K562 (cell line): ENCODE results near the gene RAB14. TPM values are rescaled to one million over a fixed set of nuclear protein-coding genes. Genes with fewer than 3 reads are reported as not detected.
A peak's percentile ranks its signal among the peaks of the same experiment; 100 is the strongest.

Experiments
- ATAC-seq: fragments of 200-7000 bp; cut with Tn5 transposase; 3 replicates; pipeline ENCODE4 v1.9.1; 2020; ENCODE audit warnings: moderate library complexity
- BruUV-seq: library from RNA; stranded (reverse); fragments of 400-500 nt; replicated peaks from 2 replicates; lab custom pipeline; 2021; lab: Mats Ljungman, UMichigan
- CTCF ChIA-PET: fragments of 300-600 bp; formaldehyde crosslinking; extraction: SDS; loops from one replicate; lab custom pipeline; 2021; ENCODE audit warnings: low intra/inter-chr PET ratio; lab: Yijun Ruan, JAX
- POLR2A ChIA-PET: fragments of 300-600, 350-650 bp; sonication (Branson Sonifier 250); formaldehyde crosslinking; extraction: SDS; loops from one replicate; lab custom pipeline; 2021; ENCODE audit warnings: antibody characterized with exemption, inconsistent platforms; lab: Yijun Ruan, JAX
- DNase-seq, 4 experiments: peaks; one replicate each; pipeline versions ENCODE4 v3.0.0 to v3.0.0-alpha.2; 2011 to 2018; ENCODE audit warnings: low spot score in 3 of 4, mixed read lengths in 3 of 4; ENCODE audit errors: extremely low read depth in 1 of 4
- FAIRE-seq: peaks from 2 replicates; lab custom pipeline; 2011; peaks lifted over from hg19 to GRCh38; lab: Jason Lieb, UNC
- H2AFZ ChIP-seq: 2 replicates; pipeline ENCODE4 v1.6.0; 2011; ENCODE audit warnings: low read depth, low read length, control low read depth, inconsistent platforms
- H3K27ac ChIP-seq: fragments of 200-600 bp; 3 replicates; pipeline ENCODE4 v1.8.0; 2011; ENCODE audit warnings: low read depth, mild to moderate bottlenecking, control low read depth, inconsistent platforms, low read length, moderate library complexity, mixed read lengths; ENCODE audit errors: extremely low read depth
- H3K27me3 ChIP-seq, 2 experiments: fragments of 300-600 bp in 1 of 2; 2 replicates in 1 of 2; 3 replicates in 1 of 2; pipeline versions ENCODE4 v1.6.0 to v1.8.0; 2011; ENCODE audit warnings: inconsistent platforms in 2 of 2, low read length in 2 of 2, mild to moderate bottlenecking in 1 of 2, mixed read lengths in 1 of 2, moderate library complexity in 1 of 2; ENCODE audit not compliant: control insufficient read depth in 2 of 2, insufficient read depth in 2 of 2
- H3K36me3 ChIP-seq: fragments of 300-600 bp; 3 replicates; pipeline ENCODE4 v1.8.0; 2011; ENCODE audit warnings: mild to moderate bottlenecking, low read length, inconsistent platforms; ENCODE audit not compliant: control insufficient read depth, insufficient read depth
- H3K4me1 ChIP-seq, 2 experiments: fragments of 200-600 bp in 1 of 2; replicated peaks in 1 of 2; 2 replicates in 1 of 2; 3 replicates in 1 of 2; pipeline versions ENCODE4 v1.5.1 to v1.8.0; 2011; ENCODE audit warnings: inconsistent platforms in 2 of 2, low read length in 2 of 2, mild to moderate bottlenecking in 1 of 2, mixed read lengths in 1 of 2, moderate library complexity in 1 of 2; ENCODE audit not compliant: control insufficient read depth in 2 of 2, insufficient read depth in 2 of 2
- H3K4me2 ChIP-seq: 2 replicates; pipeline ENCODE4 v1.6.1; 2011; ENCODE audit warnings: low read length, control low read depth, inconsistent platforms, mixed read lengths; ENCODE audit not compliant: insufficient read depth
- H3K4me3 ChIP-seq: fragments of 200-600 bp; sonication (generic), shearing (Covaris generic); 2 replicates; pipeline ENCODE4 v1.5.1; 2016; ENCODE audit warnings: control low read depth, inconsistent platforms
- H3K79me2 ChIP-seq: fragments of 200-600 bp; 3 replicates; pipeline ENCODE4 v1.8.0; 2011; ENCODE audit warnings: low read length, inconsistent platforms; ENCODE audit not compliant: control insufficient read depth, insufficient read depth
- H3K9ac ChIP-seq, 2 experiments: 2 replicates each; pipeline versions ENCODE4 v1.6.0 to v1.6.1; 2011; ENCODE audit warnings: low read depth in 2 of 2, low read length in 2 of 2, control low read depth in 1 of 2, inconsistent platforms in 1 of 2, mild to moderate bottlenecking in 1 of 2, mixed read lengths in 1 of 2; ENCODE audit not compliant: insufficient read depth in 1 of 2
- H3K9me1 ChIP-seq: one replicate; pipeline ENCODE4 v1.6.0; 2011; ENCODE audit warnings: inconsistent platforms, mild to moderate bottlenecking, low read length, moderate library complexity; ENCODE audit not compliant: control insufficient read depth, insufficient read depth
- H3K9me3 ChIP-seq: replicated peaks from 2 replicates; pipeline ENCODE4 v1.5.1; 2011; ENCODE audit warnings: low read depth, low read length, inconsistent platforms; ENCODE audit not compliant: control insufficient read depth, insufficient read depth
- H4K20me1 ChIP-seq: replicated peaks from 2 replicates; pipeline ENCODE4 v1.6.1; 2011; ENCODE audit warnings: low read length, inconsistent platforms, mixed read lengths; ENCODE audit not compliant: control insufficient read depth, insufficient read depth
- CAMTA2 ChIP-seq: fragments of 250-450 bp; sonication (Bioruptor Pico); conservative IDR thresholded peaks from 2 replicates; pipeline ENCODE4 v1.5.1; 2022
- ESRRB ChIP-seq: fragments of 250-450 bp; sonication (Bioruptor Pico); IDR thresholded peaks from 2 replicates; pipeline ENCODE4 v1.5.0; 2020; ENCODE audit warnings: mild to moderate bottlenecking, moderate library complexity, borderline replicate concordance
- ETV5 ChIP-seq: sonication (generic); formaldehyde crosslinking; IDR thresholded peaks from 2 replicates; pipeline ENCODE4 v1.4.0; 2020; ENCODE audit warnings: low read depth, mild to moderate bottlenecking, missing genetic modification reagents
- FOXK1 ChIP-seq: sonication (generic); formaldehyde crosslinking; IDR thresholded peaks from 2 replicates; pipeline ENCODE4 v1.8.0; 2022; ENCODE audit warnings: missing genetic modification reagents, mild to moderate bottlenecking, borderline replicate concordance
- GABPA ChIP-seq: fragments of 200-800 bp; sonication (Bioruptor generic); conservative IDR thresholded peaks from 2 replicates; pipeline ENCODE4 v1.6.1; 2016; ENCODE audit warnings: low read depth, missing genetic modification characterization, missing compliant biosample characterization
- KLF10 ChIP-seq: fragments of 250-450 bp; sonication (Bioruptor Pico); IDR thresholded peaks from 2 replicates; pipeline ENCODE4 v1.6.1; 2021; ENCODE audit warnings: matching md5 sums
- MAX ChIP-seq: sonication (generic); formaldehyde crosslinking; IDR thresholded peaks from 2 replicates; pipeline ENCODE4 v1.9.0; 2022; ENCODE audit warnings: mild to moderate bottlenecking, missing genetic modification reagents
- NCOA1 ChIP-seq: fragments of 450-650 bp; IDR thresholded peaks from 2 replicates; pipeline ENCODE4 v1.6.1; 2016; ENCODE audit warnings: low read depth
- NFATC3 ChIP-seq: fragments of 450-650 bp; IDR thresholded peaks from 2 replicates; pipeline ENCODE4 v1.6.1; 2017; ENCODE audit warnings: mild to moderate bottlenecking
- NR0B1 ChIP-seq: fragments of 450-650 bp; IDR thresholded peaks from one replicate; pipeline ENCODE4 v1.6.1; 2018; ENCODE audit warnings: mild to moderate bottlenecking, moderate library complexity; ENCODE audit not compliant: partially characterized antibody
- SMARCB1 ChIP-seq: IDR thresholded peaks from 2 replicates; pipeline ENCODE4 v1.6.1; 2011; ENCODE audit warnings: improper control_type of control experiment, low read depth; ENCODE audit not compliant: insufficient read length
- SREBF2 ChIP-seq: sonication (generic); formaldehyde crosslinking; IDR thresholded peaks from 2 replicates; pipeline ENCODE4 v1.4.0; 2020; ENCODE audit warnings: mild to moderate bottlenecking, missing genetic modification reagents
- TRIM24 ChIP-seq, 2 experiments: fragments of 450-650 bp; IDR thresholded peaks; 2 replicates each; pipeline ENCODE4 v1.6.1; 2016
- UBTF ChIP-seq, 2 experiments: IDR thresholded peaks; 2 replicates each; pipeline ENCODE4 v1.6.1; 2012; ENCODE audit warnings: improper control_type of control experiment in 2 of 2, low read depth in 2 of 2, low read length in 2 of 2, borderline replicate concordance in 1 of 2
- XRCC3 ChIP-seq: fragments of 450-650 bp; IDR thresholded peaks from 2 replicates; pipeline ENCODE4 v1.6.1; 2017; ENCODE audit warnings: mild to moderate bottlenecking, moderate library complexity
- ZNF23 ChIP-seq: fragments of 250-450 bp; sonication (Bioruptor Pico); IDR thresholded peaks from 2 replicates; pipeline ENCODE4 v1.4.0; 2020; ENCODE audit warnings: mild to moderate bottlenecking
- WGBS: fragments of 100-300 bp; shearing (Covaris generic); methylation state at CpG from one replicate; pipeline ENCODE4 v1.1.6; 2016; ENCODE audit warnings: low coverage, mixed read lengths; ENCODE audit not compliant: insufficient coverage; ENCODE audit errors: missing lambda C conversion rate; 5-methylcytosine and 5-hydroxymethylcytosine counted together
- in situ Hi-C: fragments of 300-500 bp; cut with MboI; formaldehyde crosslinking; loops from 4 replicates; pipeline ENCODE4 v1.15.0; 2018; ENCODE audit warnings: inconsistent platforms, mixed read lengths
- intact Hi-C: fragments of 100-400 bp; cut with micrococcal nuclease; formaldehyde crosslinking; loops from 2 replicates; pipeline ENCODE4 v1.14.2; 2022
- polyA plus RNA-seq, 8 experiments: library from polyadenylated mRNA; depleted of rRNA in 4 of 8; stranded (reverse) in 5 of 8; unstranded in 3 of 8; fragments of >200 nt; fragmentation: Nextera tagmentation in 2 of 8; fragmentation: Illumina TruSeq in 1 of 8; extraction: Ambion mirVana in 2 of 8; extraction: Trizol in 1 of 8; gene quantifications; 2 replicates each; pipeline versions ENCODE4 v1.2.1 to v1.2.3, GENCODE V29; 2011 to 2014; ENCODE audit warnings: inconsistent platforms in 1 of 8, missing spikeins in 1 of 8
- total RNA-seq, 7 experiments: library from RNA; depleted of rRNA in 6 of 7; stranded (reverse); fragments of >200 nt in 6 of 7; fragmentation: Illumina TruSeq in 2 of 7; extraction: Trizol in 2 of 7; gene quantifications; 2 replicates each; pipeline versions ENCODE4 v1.2.1 to v1.2.3, GENCODE V29; 2011 to 2021; ENCODE audit warnings: low replicate concordance in 1 of 7
- TF ChIP-seq, protein P1 (sequence below): fragments of 450-650 bp; formaldehyde crosslinking; IDR thresholded peaks from 2 replicates; pipeline ENCODE4 v1.4.0; 2020; ENCODE audit warnings: mild to moderate bottlenecking, mixed read lengths

RAB14 gene
- total and polyA plus RNA-seq, 9 of the 15 experiments (the other 6 are each of a cell fraction or from before 2014, with no cell fraction given), result 10.3 to 41.8 (median 20.9) TPM

GRCh38 chr9:121183666-121184423 is 17.8 kb downstream of the RAB14 start:
- H3K4me1 ChIP-seq, result no peaks in the 10 kb centered on the region; a peak in 3 of 5 replicates
- H3K9me3 ChIP-seq, result no peaks in the 10 kb centered on the region
- FAIRE-seq (no peak), ATAC-seq (no peak; the same call in 1 of the 3 replicates), DNase-seq (no peak)
- 83% methylated on average over 3 of the region's 3 CpGs for WGBS
- no peak overlapping the region for H2AFZ ChIP-seq
- in situ Hi-C loops (no loop called here), intact Hi-C loops (no loop called here)
- no peaks in the 10 kb centered on the region for H4K20me1 ChIP-seq
- no peaks in the 10 kb centered on the region for H3K27me3 ChIP-seq
- no TSS peak for BruUV-seq
- ChIA-PET POLR2A (interaction anchor here (0.6 to 1.8 kb wide), 8 partner anchors 8 to 170 kb away, joined by 3 to 8 read pairs (median 4); partner anchors contain the start of gene RAB14), CTCF (no interaction called here)
- peaks cover 55% of the 10 kb centered on the region for H3K79me2 ChIP-seq
- H3K9me1 ChIP-seq, result no peaks in the 10 kb centered on the region
- H3K4me3 ChIP-seq, result no peak overlapping the region
- no peak overlapping the region for H3K9ac ChIP-seq
- TF ChIP-seq MAX (CRISPR knock-in tag), result no peak
- TF ChIP-seq NFATC3, result no peak
- no peak for TF ChIP-seq FOXK1 (CRISPR knock-in tag)
- TF ChIP-seq ZNF23 (CRISPR knock-in tag), result no peak
- TF ChIP-seq, protein P1, sequence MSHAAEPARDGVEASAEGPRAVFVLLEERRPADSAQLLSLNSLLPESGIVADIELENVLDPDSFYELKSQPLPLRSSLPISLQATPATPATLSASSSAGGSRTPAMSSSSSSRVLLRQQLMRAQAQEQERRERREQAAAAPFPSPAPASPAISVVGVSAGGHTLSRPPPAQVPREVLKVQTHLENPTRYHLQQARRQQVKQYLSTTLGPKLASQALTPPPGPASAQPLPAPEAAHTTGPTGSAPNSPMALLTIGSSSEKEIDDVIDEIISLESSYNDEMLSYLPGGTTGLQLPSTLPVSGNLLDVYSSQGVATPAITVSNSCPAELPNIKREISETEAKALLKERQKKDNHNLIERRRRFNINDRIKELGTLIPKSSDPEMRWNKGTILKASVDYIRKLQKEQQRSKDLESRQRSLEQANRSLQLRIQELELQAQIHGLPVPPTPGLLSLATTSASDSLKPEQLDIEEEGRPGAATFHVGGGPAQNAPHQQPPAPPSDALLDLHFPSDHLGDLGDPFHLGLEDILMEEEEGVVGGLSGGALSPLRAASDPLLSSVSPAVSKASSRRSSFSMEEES (CRISPR knock-in tag), result no peak
- TF ChIP-seq UBTF (IDR thresholded peaks at IDR 0.05; ENCODE audit: borderline replicate concordance in 1 of 2, low read depth in 2 of 2, low read length in 2 of 2), result no peak
- TF ChIP-seq GABPA (tag), result no peak
- no peak for TF ChIP-seq NCOA1
- TF ChIP-seq NR0B1, result no peak
- no peak for TF ChIP-seq CAMTA2 (CRISPR knock-in tag)
- TF ChIP-seq XRCC3, result no peak
- no peak for TF ChIP-seq SMARCB1
- TF ChIP-seq TRIM24 (IDR thresholded peaks at IDR 0.05), result no peak
- no peak for TF ChIP-seq KLF10 (CRISPR knock-in tag)
- no peak for TF ChIP-seq SREBF2 (CRISPR knock-in tag)
- no peak for TF ChIP-seq ESRRB (CRISPR knock-in tag)
- TF ChIP-seq ETV5 (CRISPR knock-in tag), result no peak
- no peak overlapping the region for H3K4me2 ChIP-seq
- H3K27ac ChIP-seq, result peak overlapping the region; percentile 0; the same call in 1 of the 3 replicates
- H3K36me3 ChIP-seq, result peaks cover 85% of the 10 kb centered on the region
